Nephron progenitor cell (in vitro differentiated cells): Measurements from ENCODE around the gene LRP1.
A peak's percentile ranks its signal among the peaks of the same experiment; 100 is the strongest.

Source experiments
- DNase-seq: peaks from one replicate; pipeline ENCODE4 v3.0.0; 2021
- H3K27ac Mint-ChIP-seq: 2 replicates; pipeline ENCODE4 v1.8.0; 2021; ENCODE audit warnings: mild to moderate bottlenecking, moderate library complexity, mixed read lengths
- H3K27me3 Mint-ChIP-seq: 2 replicates; pipeline ENCODE4 v1.8.0; 2021; ENCODE audit warnings: mild to moderate bottlenecking, low read depth, mixed read lengths; ENCODE audit not compliant: poor library complexity
- H3K36me3 Mint-ChIP-seq: 2 replicates; pipeline ENCODE4 v1.8.0; 2021; ENCODE audit warnings: low read depth, mixed read lengths
- H3K4me1 Mint-ChIP-seq: 2 replicates; pipeline ENCODE4 v1.8.0; 2021; ENCODE audit warnings: mixed read lengths
- H3K4me3 Mint-ChIP-seq: 2 replicates; pipeline ENCODE4 v1.8.0; 2021; ENCODE audit warnings: mild to moderate bottlenecking, moderate library complexity, mixed read lengths
- H3K9me3 Mint-ChIP-seq: 2 replicates; pipeline ENCODE4 v1.8.0; 2021; ENCODE audit warnings: mild to moderate bottlenecking, moderate library complexity, mixed read lengths
- TF ChIP-seq, protein P1 (sequence below): fragments of 200-600 bp; sonication (generic); IDR thresholded peaks from 2 replicates; pipeline ENCODE4 v1.5.0; 2021; ENCODE audit warnings: antibody characterized with exemption

LRP1 gene

DNA sequence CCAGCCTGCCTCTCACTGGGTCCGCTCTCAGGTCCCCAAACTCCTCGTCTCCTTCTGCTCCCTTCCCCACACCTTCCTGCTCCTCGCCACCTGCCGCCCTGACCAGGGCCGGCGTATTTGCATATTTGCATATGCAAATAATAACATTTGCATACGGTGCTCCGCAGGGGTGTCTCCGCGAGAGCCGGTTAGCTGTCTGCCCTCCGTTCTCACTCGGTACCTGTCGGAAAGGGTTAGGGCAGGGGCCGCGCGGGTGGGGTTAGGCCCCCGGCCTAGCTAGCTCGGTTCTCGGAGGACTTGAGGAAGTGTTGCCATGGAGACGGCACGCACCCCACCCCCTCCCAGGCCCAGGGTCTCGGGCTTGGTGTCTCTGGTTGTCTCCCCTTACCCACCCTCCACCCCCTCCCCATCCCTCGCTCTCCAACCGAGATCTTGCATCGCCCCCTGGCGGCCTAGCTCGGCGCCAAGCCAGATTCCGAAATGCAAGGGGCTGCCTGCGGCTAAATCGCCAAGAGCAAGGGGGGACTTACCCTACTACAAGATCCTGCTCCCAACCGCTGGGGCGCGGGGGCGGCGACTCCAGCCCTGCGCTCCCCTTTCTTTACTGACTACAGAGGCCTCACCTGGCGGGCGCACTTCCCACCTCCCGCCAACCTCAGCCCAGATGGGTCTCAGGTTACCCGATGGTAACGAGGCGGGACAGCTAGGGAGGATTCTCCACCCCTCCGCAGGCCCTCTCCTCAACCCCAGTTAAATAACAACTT, 114.6 kb downstream of the LRP1 start:
- no peaks in the 10 kb centered on the region for H3K9me3 Mint-ChIP-seq
- peaks cover 66% of the 10 kb centered on the region for H3K4me1 Mint-ChIP-seq
- no peak overlapping the region for H3K27ac Mint-ChIP-seq

DNA sequence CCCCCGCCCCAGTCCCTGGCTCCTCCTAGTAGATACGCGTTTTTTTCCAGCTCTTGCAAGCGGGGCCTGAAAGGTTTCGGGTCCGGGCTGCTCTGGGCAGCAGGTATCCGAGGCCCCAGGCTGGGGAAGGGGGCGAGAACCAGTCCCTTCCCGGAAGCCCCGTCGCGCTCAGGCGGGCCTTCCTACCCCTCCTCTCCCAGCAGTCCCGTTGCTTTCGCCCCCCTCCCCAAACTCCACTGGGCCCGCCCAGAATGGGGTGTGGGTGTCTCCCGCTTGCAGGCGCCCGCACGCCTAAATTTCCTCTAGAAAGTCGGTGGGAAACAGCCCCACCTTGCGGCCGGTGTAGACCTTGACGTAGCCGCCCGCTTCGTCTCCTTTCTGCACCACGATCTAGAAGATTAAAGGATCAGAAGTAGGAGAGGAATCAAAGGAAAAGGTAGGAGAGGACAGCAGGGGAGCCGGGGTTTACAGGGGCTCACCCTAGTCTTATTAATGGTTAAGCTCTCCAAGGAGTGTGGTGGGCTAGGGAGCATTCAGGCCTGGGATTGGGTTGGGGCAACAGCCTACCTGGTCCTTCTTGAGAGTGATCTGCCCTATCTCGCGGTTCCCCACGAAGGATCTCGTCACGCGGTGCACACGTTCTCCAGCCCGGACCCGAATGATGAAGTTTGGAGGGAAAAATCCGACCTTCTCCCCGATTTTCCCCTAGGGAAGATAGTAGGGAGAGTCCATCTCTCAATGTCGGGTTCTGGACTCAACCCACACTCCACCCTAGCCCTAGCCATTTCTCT, 115.4 kb downstream of the LRP1 start:
- Mint-ChIP-seq H3K27me3 (peaks cover 52% of the 10 kb centered on the region), H3K4me1 (peaks cover 65% of the 10 kb centered on the region), H3K27ac (no peak overlapping the region), H3K9me3 (no peaks in the 10 kb centered on the region), H3K4me3 (peak overlapping the region; percentile 83), H3K36me3 (peaks cover 7% of the 10 kb centered on the region)
- peak; percentile 93 for DNase-seq
- TF ChIP-seq, protein P1, sequence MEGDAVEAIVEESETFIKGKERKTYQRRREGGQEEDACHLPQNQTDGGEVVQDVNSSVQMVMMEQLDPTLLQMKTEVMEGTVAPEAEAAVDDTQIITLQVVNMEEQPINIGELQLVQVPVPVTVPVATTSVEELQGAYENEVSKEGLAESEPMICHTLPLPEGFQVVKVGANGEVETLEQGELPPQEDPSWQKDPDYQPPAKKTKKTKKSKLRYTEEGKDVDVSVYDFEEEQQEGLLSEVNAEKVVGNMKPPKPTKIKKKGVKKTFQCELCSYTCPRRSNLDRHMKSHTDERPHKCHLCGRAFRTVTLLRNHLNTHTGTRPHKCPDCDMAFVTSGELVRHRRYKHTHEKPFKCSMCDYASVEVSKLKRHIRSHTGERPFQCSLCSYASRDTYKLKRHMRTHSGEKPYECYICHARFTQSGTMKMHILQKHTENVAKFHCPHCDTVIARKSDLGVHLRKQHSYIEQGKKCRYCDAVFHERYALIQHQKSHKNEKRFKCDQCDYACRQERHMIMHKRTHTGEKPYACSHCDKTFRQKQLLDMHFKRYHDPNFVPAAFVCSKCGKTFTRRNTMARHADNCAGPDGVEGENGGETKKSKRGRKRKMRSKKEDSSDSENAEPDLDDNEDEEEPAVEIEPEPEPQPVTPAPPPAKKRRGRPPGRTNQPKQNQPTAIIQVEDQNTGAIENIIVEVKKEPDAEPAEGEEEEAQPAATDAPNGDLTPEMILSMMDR, result peak; percentile 65

More for the DNA sequence above, 114.6 kb downstream of the LRP1 start:
- Mint-ChIP-seq H3K4me3 (peak overlapping the region; percentile 83), H3K27me3 (peaks cover 61% of the 10 kb centered on the region), H3K36me3 (peaks cover 1% of the 10 kb centered on the region)
- TF ChIP-seq, protein P1, result peak; percentile 52
- peak; percentile 96 for DNase-seq

DNA sequence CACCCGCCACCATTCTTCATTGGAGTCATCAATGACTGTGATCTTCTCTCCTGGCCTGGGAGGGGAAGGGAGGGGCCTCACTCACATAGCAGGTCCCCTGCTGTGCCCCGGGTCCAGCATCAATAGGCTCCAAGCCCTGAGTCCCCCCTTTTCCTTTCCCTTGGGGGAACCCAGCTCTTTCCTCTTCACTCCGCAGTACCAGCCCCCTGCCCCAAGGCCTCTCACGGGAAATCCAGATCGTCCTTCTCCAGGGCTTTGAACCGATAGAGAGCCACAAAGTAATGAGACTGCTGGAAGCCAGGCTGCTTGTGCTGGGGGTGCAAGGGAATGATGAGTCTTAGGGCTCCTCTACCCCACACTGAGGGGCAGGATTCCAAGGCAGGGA, 116.0 kb downstream of the LRP1 start:
- no peak for DNase-seq
- TF ChIP-seq, protein P1, result no peak
- peak overlapping the region; percentile 83 for H3K4me3 Mint-ChIP-seq
- H3K36me3 Mint-ChIP-seq, result peaks cover 11% of the 10 kb centered on the region
- H3K4me1 Mint-ChIP-seq, result peaks cover 66% of the 10 kb centered on the region
- H3K27ac Mint-ChIP-seq, result no peak overlapping the region
- no peaks in the 10 kb centered on the region for H3K9me3 Mint-ChIP-seq
- peaks cover 46% of the 10 kb centered on the region for H3K27me3 Mint-ChIP-seq

DNA sequence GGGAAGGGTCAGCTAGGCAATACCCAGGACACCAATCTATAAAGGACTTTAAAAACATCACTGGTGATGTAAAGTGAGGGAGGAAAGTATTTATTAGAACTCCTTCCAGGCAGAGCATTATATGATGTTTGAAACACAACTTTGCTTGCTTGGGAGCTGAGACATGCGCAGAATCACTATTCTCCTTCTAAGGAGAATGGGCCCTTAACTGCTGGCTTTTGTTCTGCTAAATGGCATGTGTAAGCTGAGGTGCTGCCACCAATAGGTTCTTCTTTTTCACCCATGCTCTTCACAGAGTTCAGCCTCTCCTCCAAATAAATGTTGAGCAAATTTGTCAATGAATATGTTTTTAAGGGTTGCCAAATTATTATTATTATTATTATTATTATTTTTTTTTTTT, 118.8 kb downstream of the LRP1 start:
- no peaks in the 10 kb centered on the region for H3K9me3 Mint-ChIP-seq
- TF ChIP-seq, protein P1, result no peak
- H3K27ac Mint-ChIP-seq, result no peak overlapping the region
- no peak overlapping the region for H3K4me3 Mint-ChIP-seq
- H3K27me3 Mint-ChIP-seq, result peaks cover 19% of the 10 kb centered on the region
- peaks cover 11% of the 10 kb centered on the region for H3K36me3 Mint-ChIP-seq
- no peak for DNase-seq
- H3K4me1 Mint-ChIP-seq, result peaks cover 62% of the 10 kb centered on the region

DNA sequence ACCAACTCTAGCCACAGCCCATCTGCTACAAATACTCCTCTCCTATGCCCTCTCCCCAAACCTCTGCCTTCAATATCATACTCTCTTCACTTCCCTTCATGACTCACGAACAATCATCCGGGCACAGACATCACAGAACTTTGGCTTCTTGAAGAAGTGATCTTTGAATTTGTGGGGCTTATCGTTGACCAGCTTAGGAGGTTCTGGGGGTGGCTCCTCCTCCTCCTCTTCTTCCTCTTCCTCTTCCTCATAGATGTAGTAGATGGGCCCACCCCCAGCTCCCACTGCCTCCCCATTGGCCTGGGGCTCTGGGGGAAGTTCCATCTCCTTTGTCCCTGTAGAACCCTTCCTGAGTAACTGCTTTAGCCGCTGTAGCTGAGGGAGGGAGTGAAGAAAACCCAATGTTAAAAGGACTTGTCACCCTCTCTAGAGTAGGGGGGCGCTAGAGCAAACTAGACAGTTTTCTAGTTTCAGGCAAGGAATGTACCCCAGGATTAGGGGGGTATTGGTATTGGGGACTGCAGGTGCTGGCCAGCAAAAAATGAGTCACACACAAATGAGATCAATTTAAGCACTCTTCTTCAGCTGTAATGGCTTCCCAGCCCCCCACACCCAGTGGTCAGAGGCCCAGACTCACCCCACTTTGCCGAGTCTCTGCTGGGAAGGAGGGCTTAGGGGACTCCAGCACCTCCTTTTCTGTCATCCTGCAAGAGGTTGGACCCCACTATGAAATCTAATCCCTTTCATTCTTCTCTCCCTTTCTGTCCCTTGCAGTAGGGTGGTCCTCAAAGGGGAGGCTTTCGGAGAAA, 120.9 kb downstream of the LRP1 start:
- TF ChIP-seq, protein P1, result no peak
- Mint-ChIP-seq H3K27ac (no peak overlapping the region), H3K9me3 (no peaks in the 10 kb centered on the region), H3K27me3 (peaks cover 11% of the 10 kb centered on the region), H3K4me3 (no peak overlapping the region), H3K4me1 (peaks cover 49% of the 10 kb centered on the region), H3K36me3 (peaks cover 19% of the 10 kb centered on the region)
- DNase-seq, result no peak
